Liver (tissue), 9 donors: Measurements from ENCODE around the gene SCAMP4. TPM values are rescaled to one million over a fixed set of nuclear protein-coding genes. Genes with fewer than 3 reads are reported as not detected.
A peak's percentile ranks its signal among the peaks of the same experiment; 100 is the strongest.

ENCODE experiments used
- DNase-seq: peaks from one replicate; pipeline ENCODE4 v3.0.0-alpha.2; 2017; ENCODE audit warnings: low spot score
- H3K27ac ChIP-seq, 2 donors: one replicate each; pipeline ENCODE4 v1.7.0; 2013; ENCODE audit warnings: inconsistent platforms in 2 of 2, low read length in 2 of 2, control low read depth in 1 of 2, low read depth in 1 of 2, mild to moderate bottlenecking in 1 of 2
- H3K27me3 ChIP-seq, 4 donors: one replicate each; pipeline versions ENCODE4 v1.6.1 to v1.7.0; 2013; ENCODE audit warnings: low read length in 3 of 4, inconsistent platforms in 1 of 4, mild to moderate bottlenecking in 1 of 4, moderate library complexity in 1 of 4; ENCODE audit not compliant: control insufficient read depth in 4 of 4, insufficient read depth in 4 of 4
- H3K36me3 ChIP-seq, 4 donors: one replicate each; pipeline versions ENCODE4 v1.6.1 to v1.7.0; 2013; ENCODE audit warnings: low read length in 3 of 4, mild to moderate bottlenecking in 3 of 4, low read depth in 1 of 4, moderate library complexity in 1 of 4; ENCODE audit not compliant: control insufficient read depth in 4 of 4, insufficient read depth in 3 of 4
- H3K4me1 ChIP-seq, 4 donors: one replicate each; pipeline versions ENCODE4 v1.6.1 to v1.7.0; 2013; ENCODE audit warnings: low read length in 3 of 4, mild to moderate bottlenecking in 3 of 4, moderate library complexity in 1 of 4; ENCODE audit not compliant: control insufficient read depth in 4 of 4, insufficient read depth in 4 of 4
- H3K4me3 ChIP-seq, 3 donors: one replicate each; pipeline versions ENCODE4 v1.6.1 to v1.7.0; 2013; ENCODE audit warnings: low read length in 3 of 3, control low read depth in 1 of 3, low read depth in 1 of 3, mild to moderate bottlenecking in 1 of 3
- H3K9ac ChIP-seq, 2 donors: one replicate each; pipeline ENCODE4 v1.7.0; 2013; ENCODE audit warnings: low read length in 2 of 2, mild to moderate bottlenecking in 2 of 2, moderate library complexity in 2 of 2, control low read depth in 1 of 2, low read depth in 1 of 2
- H3K9me3 ChIP-seq, 4 donors: one replicate each; pipeline versions ENCODE4 v1.6.1 to v1.7.0; 2013; ENCODE audit warnings: low read length in 3 of 4; ENCODE audit not compliant: control insufficient read depth in 4 of 4
- EGR1 ChIP-seq, 2 donors: IDR thresholded peaks; 2 replicates each; pipeline ENCODE4 v1.6.1; 2016 to 2018; ENCODE audit warnings: antibody characterized with exemption in 2 of 2, low read depth in 2 of 2
- FOXA1 ChIP-seq: IDR thresholded peaks from 2 replicates; pipeline ENCODE4 v1.6.1; 2016; ENCODE audit warnings: antibody characterized with exemption
- FOXA2 ChIP-seq: IDR thresholded peaks from 2 replicates; pipeline ENCODE4 v1.6.1; 2016; ENCODE audit warnings: antibody characterized with exemption
- GABPA ChIP-seq, 2 donors: IDR thresholded peaks in 1 of 2; conservative IDR thresholded peaks in 1 of 2; 2 replicates each; pipeline ENCODE4 v1.6.1; 2016; ENCODE audit warnings: antibody characterized with exemption in 2 of 2, mild to moderate bottlenecking in 1 of 2, moderate library complexity in 1 of 2
- HNF4A ChIP-seq, 2 donors: conservative IDR thresholded peaks; 2 replicates each; pipeline ENCODE4 v1.6.1; 2016; ENCODE audit warnings: antibody characterized with exemption in 2 of 2, mild to moderate bottlenecking in 2 of 2
- HNF4G ChIP-seq: IDR thresholded peaks from 2 replicates; pipeline ENCODE4 v1.6.1; 2016; ENCODE audit warnings: antibody characterized with exemption
- JUND ChIP-seq, 2 donors: IDR thresholded peaks; 2 replicates each; pipeline ENCODE4 v1.6.1; 2016; ENCODE audit warnings: antibody characterized with exemption in 2 of 2
- MAX ChIP-seq: IDR thresholded peaks from 2 replicates; pipeline ENCODE4 v1.6.1; 2016; ENCODE audit warnings: antibody characterized with exemption
- NR2F2 ChIP-seq: IDR thresholded peaks from 2 replicates; pipeline ENCODE4 v1.6.1; 2016; ENCODE audit warnings: antibody characterized with exemption
- RAD21 ChIP-seq, 2 donors: IDR thresholded peaks; 2 replicates each; pipeline ENCODE4 v1.6.1; 2016; ENCODE audit warnings: antibody characterized with exemption in 2 of 2, mild to moderate bottlenecking in 2 of 2
- RXRA ChIP-seq, 2 donors: IDR thresholded peaks; 2 replicates each; pipeline ENCODE4 v1.6.1; 2017 to 2018; ENCODE audit warnings: antibody characterized with exemption in 2 of 2, mild to moderate bottlenecking in 1 of 2
- SP1 ChIP-seq: IDR thresholded peaks from 2 replicates; pipeline ENCODE4 v1.6.1; 2018; ENCODE audit warnings: antibody characterized with exemption, mild to moderate bottlenecking
- TAF1 ChIP-seq: conservative IDR thresholded peaks from 2 replicates; pipeline ENCODE4 v1.6.1; 2016; ENCODE audit warnings: antibody characterized with exemption, mild to moderate bottlenecking
- YY1 ChIP-seq: IDR thresholded peaks from 2 replicates; pipeline ENCODE4 v1.6.1; 2016; ENCODE audit warnings: antibody characterized with exemption, mild to moderate bottlenecking
- WGBS: extraction: QIAGEN DNeasy Blood & Tissue Kit; methylation state at CpG from one replicate; pipeline ENCODE4 v1.1.7; 2013; 5-methylcytosine and 5-hydroxymethylcytosine counted together
- polyA plus RNA-seq, 2 donors: library from polyadenylated mRNA; stranded (reverse) in 1 of 2; unstranded in 1 of 2; fragments of 200-250 nt in 1 of 2; fragments of >200 nt in 1 of 2; fragmentation: Nextera tagmentation in 1 of 2; extraction: Ambion mirVana in 1 of 2; gene quantifications; one replicate each; pipeline versions ENCODE4 v1.2.1 to v1.2.3, GENCODE V29; 2013 to 2015
- total RNA-seq, 2 donors: library from RNA; depleted of rRNA; stranded (reverse); fragments of >200 nt; gene quantifications; one replicate each; pipeline ENCODE4 v1.2.3, GENCODE V29; 2014
- TF ChIP-seq, protein P1 (sequence below): IDR thresholded peaks from 2 replicates; pipeline ENCODE4 v1.6.1; 2016; ENCODE audit warnings: antibody characterized with exemption, mild to moderate bottlenecking
- TF ChIP-seq, protein P2 (sequence below): fragments of 150-350 bp; IDR thresholded peaks from 2 replicates; pipeline ENCODE4 v1.5.1; 2017; ENCODE audit warnings: improper control_type of control experiment, low read depth, low read length; ENCODE audit not compliant: missing input control
- TF ChIP-seq, protein P3 (sequence below): IDR thresholded peaks from 2 replicates; pipeline ENCODE4 v1.6.1; 2016; ENCODE audit warnings: antibody characterized with exemption
- TF ChIP-seq, protein P4 (sequence below): IDR thresholded peaks from 2 replicates; pipeline ENCODE4 v1.6.1; 2016; ENCODE audit warnings: antibody characterized with exemption
- donor health status: healthy.
- donor health status: healthy.
- donor health status: healthy.
- donor health status: healthy.
- donor health status: healthy.

Gene SCAMP4
- total and polyA plus RNA-seq, 4 donors, result 13.0 to 22.1 (median 16.6) TPM

- WGBS, result 8% methylated on average over 21 of the region's 21 CpGs
- Histone ChIP-seq H3K4me1 (peaks cover 31 to 68% (median 50%) of the 10 kb centered on the region in 4 donors), H3K27me3 (no peaks in the 10 kb centered on the region), H3K9ac (no peak overlapping the region), H3K36me3 (no peaks in the 10 kb centered on the region), H3K27ac (peak overlapping the region; percentile 8 to 79), H3K4me3 (peak overlapping the region; percentile 80 to 94 (median 82)), H3K9me3 (no peaks in the 10 kb centered on the region)
- TF ChIP-seq, protein P1, sequence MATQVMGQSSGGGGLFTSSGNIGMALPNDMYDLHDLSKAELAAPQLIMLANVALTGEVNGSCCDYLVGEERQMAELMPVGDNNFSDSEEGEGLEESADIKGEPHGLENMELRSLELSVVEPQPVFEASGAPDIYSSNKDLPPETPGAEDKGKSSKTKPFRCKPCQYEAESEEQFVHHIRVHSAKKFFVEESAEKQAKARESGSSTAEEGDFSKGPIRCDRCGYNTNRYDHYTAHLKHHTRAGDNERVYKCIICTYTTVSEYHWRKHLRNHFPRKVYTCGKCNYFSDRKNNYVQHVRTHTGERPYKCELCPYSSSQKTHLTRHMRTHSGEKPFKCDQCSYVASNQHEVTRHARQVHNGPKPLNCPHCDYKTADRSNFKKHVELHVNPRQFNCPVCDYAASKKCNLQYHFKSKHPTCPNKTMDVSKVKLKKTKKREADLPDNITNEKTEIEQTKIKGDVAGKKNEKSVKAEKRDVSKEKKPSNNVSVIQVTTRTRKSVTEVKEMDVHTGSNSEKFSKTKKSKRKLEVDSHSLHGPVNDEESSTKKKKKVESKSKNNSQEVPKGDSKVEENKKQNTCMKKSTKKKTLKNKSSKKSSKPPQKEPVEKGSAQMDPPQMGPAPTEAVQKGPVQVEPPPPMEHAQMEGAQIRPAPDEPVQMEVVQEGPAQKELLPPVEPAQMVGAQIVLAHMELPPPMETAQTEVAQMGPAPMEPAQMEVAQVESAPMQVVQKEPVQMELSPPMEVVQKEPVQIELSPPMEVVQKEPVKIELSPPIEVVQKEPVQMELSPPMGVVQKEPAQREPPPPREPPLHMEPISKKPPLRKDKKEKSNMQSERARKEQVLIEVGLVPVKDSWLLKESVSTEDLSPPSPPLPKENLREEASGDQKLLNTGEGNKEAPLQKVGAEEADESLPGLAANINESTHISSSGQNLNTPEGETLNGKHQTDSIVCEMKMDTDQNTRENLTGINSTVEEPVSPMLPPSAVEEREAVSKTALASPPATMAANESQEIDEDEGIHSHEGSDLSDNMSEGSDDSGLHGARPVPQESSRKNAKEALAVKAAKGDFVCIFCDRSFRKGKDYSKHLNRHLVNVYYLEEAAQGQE, result no peak
- TF ChIP-seq TAF1, result no peak
- TF ChIP-seq GABPA (IDR thresholded peaks at IDR 0.05 in 1 of 2, conservative IDR thresholded peaks at IDR 0.05 in 1 of 2), result no peak
- no peak for TF ChIP-seq FOXA2
- TF ChIP-seq HNF4A (conservative IDR thresholded peaks at IDR 0.05), result no peak
- TF ChIP-seq HNF4G, result no peak
- no peak for TF ChIP-seq RAD21 (IDR thresholded peaks at IDR 0.05)
- TF ChIP-seq YY1, result no peak
- no peak for TF ChIP-seq MAX
- no peak for TF ChIP-seq NR2F2
- TF ChIP-seq, protein P2, sequence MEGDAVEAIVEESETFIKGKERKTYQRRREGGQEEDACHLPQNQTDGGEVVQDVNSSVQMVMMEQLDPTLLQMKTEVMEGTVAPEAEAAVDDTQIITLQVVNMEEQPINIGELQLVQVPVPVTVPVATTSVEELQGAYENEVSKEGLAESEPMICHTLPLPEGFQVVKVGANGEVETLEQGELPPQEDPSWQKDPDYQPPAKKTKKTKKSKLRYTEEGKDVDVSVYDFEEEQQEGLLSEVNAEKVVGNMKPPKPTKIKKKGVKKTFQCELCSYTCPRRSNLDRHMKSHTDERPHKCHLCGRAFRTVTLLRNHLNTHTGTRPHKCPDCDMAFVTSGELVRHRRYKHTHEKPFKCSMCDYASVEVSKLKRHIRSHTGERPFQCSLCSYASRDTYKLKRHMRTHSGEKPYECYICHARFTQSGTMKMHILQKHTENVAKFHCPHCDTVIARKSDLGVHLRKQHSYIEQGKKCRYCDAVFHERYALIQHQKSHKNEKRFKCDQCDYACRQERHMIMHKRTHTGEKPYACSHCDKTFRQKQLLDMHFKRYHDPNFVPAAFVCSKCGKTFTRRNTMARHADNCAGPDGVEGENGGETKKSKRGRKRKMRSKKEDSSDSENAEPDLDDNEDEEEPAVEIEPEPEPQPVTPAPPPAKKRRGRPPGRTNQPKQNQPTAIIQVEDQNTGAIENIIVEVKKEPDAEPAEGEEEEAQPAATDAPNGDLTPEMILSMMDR, result no peak
- TF ChIP-seq, protein P3, sequence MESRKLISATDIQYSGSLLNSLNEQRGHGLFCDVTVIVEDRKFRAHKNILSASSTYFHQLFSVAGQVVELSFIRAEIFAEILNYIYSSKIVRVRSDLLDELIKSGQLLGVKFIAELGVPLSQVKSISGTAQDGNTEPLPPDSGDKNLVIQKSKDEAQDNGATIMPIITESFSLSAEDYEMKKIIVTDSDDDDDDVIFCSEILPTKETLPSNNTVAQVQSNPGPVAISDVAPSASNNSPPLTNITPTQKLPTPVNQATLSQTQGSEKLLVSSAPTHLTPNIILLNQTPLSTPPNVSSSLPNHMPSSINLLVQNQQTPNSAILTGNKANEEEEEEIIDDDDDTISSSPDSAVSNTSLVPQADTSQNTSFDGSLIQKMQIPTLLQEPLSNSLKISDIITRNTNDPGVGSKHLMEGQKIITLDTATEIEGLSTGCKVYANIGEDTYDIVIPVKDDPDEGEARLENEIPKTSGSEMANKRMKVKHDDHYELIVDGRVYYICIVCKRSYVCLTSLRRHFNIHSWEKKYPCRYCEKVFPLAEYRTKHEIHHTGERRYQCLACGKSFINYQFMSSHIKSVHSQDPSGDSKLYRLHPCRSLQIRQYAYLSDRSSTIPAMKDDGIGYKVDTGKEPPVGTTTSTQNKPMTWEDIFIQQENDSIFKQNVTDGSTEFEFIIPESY, result no peak
- TF ChIP-seq JUND (IDR thresholded peaks at IDR 0.05), result no peak
- no peak for TF ChIP-seq FOXA1
- TF ChIP-seq EGR1 (IDR thresholded peaks at IDR 0.05; ENCODE audit: low read depth in 2 of 2), result no peak
- TF ChIP-seq, protein P4, sequence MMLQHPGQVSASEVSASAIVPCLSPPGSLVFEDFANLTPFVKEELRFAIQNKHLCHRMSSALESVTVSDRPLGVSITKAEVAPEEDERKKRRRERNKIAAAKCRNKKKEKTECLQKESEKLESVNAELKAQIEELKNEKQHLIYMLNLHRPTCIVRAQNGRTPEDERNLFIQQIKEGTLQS, result no peak
- TF ChIP-seq SP1, result no peak
- TF ChIP-seq RXRA (IDR thresholded peaks at IDR 0.05), result no peak
- no peak for DNase-seq
Observed at GRCh38 chr19:1862068-1862423, 43.2 kb upstream of the SCAMP4 start.
